Stimulated activated CD4-positive, alpha-beta T cell treated with anti-CD3 and anti-CD28 coated beads, TNF-alpha, amount 100 ng/mL, for 1 hour (primary cell): Measurements from ENCODE around the gene SORL1-AS1.

Source experiments
- DNase-seq, 3 donors: peaks; one replicate each; pipeline ENCODE4 v3.0.0-alpha.2; 2020; ENCODE audit warnings: low read depth in 3 of 3, low spot score in 1 of 3

Gene SORL1-AS1

GRCh38 chr11:121453589-121454299, 977 bp upstream of the SORL1-AS1 start:
- DNase-seq = no peak

- peak in 2 of 3 donors; percentile 48 to 64 for DNase-seq
These were observed 670 bp downstream of the SORL1-AS1 start, which contains the start of gene SORL1 for GRCh38 chr11:121451986-121452608. Gene SORL1, plus strand, starts transcription at chr11:121452314. Its CDS starts 18 bp downstream, at chr11:121452332.

GRCh38 chr11:121451178-121451985, 1.4 kb downstream of the SORL1-AS1 start:
- no peak for DNase-seq

- DNase-seq = no peak
These were observed 2.4 kb downstream of the SORL1-AS1 start for GRCh38 chr11:121450401-121450800.

GRCh38 chr11:121449626-121450025, 3.1 kb downstream of the SORL1-AS1 start:
- DNase-seq = no peak

GRCh38 chr11:121449123-121449522, 3.6 kb downstream of the SORL1-AS1 start:
- DNase-seq = no peak

- no peak for DNase-seq
These were observed 4.3 kb downstream of the SORL1-AS1 start for GRCh38 chr11:121448431-121448941.

GRCh38 chr11:121448011-121448410, 4.8 kb downstream of the SORL1-AS1 start:
- no peak for DNase-seq

- no peak for DNase-seq
These were observed 6.0 kb downstream of the SORL1-AS1 start for GRCh38 chr11:121446752-121447156.

- no peak for DNase-seq
These were observed 7.5 kb downstream of the SORL1-AS1 start for GRCh38 chr11:121445071-121445768.

GRCh38 chr11:121444526-121444925, 8.2 kb downstream of the SORL1-AS1 start:
- no peak for DNase-seq

GRCh38 chr11:121443688-121444275, 9.0 kb downstream of the SORL1-AS1 start:
- DNase-seq = no peak

GRCh38 chr11:121441521-121441920, 11.2 kb downstream of the SORL1-AS1 start:
- no peak for DNase-seq

- no peak for DNase-seq
These were observed 13.0 kb downstream of the SORL1-AS1 start for GRCh38 chr11:121439759-121440158.

- DNase-seq = no peak
These were observed 13.4 kb downstream of the SORL1-AS1 start for GRCh38 chr11:121439337-121439736.

GRCh38 chr11:121437686-121438078, 15.1 kb downstream of the SORL1-AS1 start:
- no peak for DNase-seq

- DNase-seq = no peak
These were observed 15.6 kb downstream of the SORL1-AS1 start for GRCh38 chr11:121437018-121437685.

- DNase-seq = no peak
These were observed 16.9 kb downstream of the SORL1-AS1 start for GRCh38 chr11:121435551-121436511.

GRCh38 chr11:121435132-121435531, 17.6 kb downstream of the SORL1-AS1 start:
- DNase-seq = no peak
